ENCODE measurements around the gene HTD2. TPM values are rescaled to one million over a fixed set of nuclear protein-coding genes. Genes with fewer than 3 reads are reported as not detected.

HTD2 gene
- total and polyA plus RNA-seq, 2 donors (not counting 3 experiments of a cell fraction or from before 2014, with no cell fraction given): 8.2 to 10.3 TPM

GRCh38 chr3:58357402-58357801 lies 51.1 kb downstream of the HTD2 start:
- H4K20me1 ChIP-seq (replicated peaks; ENCODE audit: control insufficient read depth, extremely low read depth, insufficient read depth, low read length): no peaks in the 10 kb centered on the region
- no TSS peak for BruUV-seq (replicated peaks)
- intact Hi-C loops (cut with micrococcal nuclease) (no loop called here), dilution Hi-C loops (cut with MboI; ENCODE audit: extremely low pct_ligation_motif_present, low sequenced_read_pairs) (no loop called here)
- DNase-seq (ENCODE audit: low read depth, low spot score) (no peak), FAIRE-seq (no peak)
- no peaks in the 10 kb centered on the region for H3K9me3 ChIP-seq (replicated peaks; ENCODE audit: control insufficient read depth, insufficient read depth, low read length)
- no peaks in the 10 kb centered on the region for H3K36me3 ChIP-seq (ENCODE audit: control insufficient read depth in 2 of 2, extremely low read depth in 1 of 2, insufficient read depth in 2 of 2, low read length in 2 of 2)
- no peaks in the 10 kb centered on the region for H3K9me1 ChIP-seq (replicated peaks; ENCODE audit: control insufficient read depth, extremely low read depth, insufficient read depth, low read length)
- H3K27ac ChIP-seq (ENCODE audit: insufficient read depth, low read depth, low read length): no peak overlapping the region
- H3K27me3 ChIP-seq (ENCODE audit: control insufficient read depth in 2 of 2, insufficient read depth in 2 of 2, low read length in 2 of 2): no peaks in the 10 kb centered on the region
- no peak overlapping the region for H3K4me3 ChIP-seq (replicated peaks in 1 of 3; ENCODE audit: insufficient read depth in 1 of 3, low read depth in 1 of 3, low read length in 3 of 3)
- no peak overlapping the region for H3K9ac ChIP-seq (replicated peaks; ENCODE audit: extremely low read depth, insufficient read depth, low read length)
- H2AFZ ChIP-seq (ENCODE audit: low read depth, low read length): no peak overlapping the region
- no peaks in the 10 kb centered on the region for H3K79me2 ChIP-seq (ENCODE audit: control insufficient read depth, insufficient read depth, low read length)
- ChIA-PET POLR2A (no interaction called here), CTCF (no interaction called here)
- no peak overlapping the region for H3K4me2 ChIP-seq (ENCODE audit: insufficient read depth, low read length)
- TF ChIP-seq MAX (IDR thresholded peaks at IDR 0.05; ENCODE audit: insufficient read depth, insufficient read length): no peak
- no peak for TF ChIP-seq JUN (IDR thresholded peaks at IDR 0.05; ENCODE audit: borderline replicate concordance, insufficient read depth, insufficient read length, low read depth)
- TF ChIP-seq EZH2 (IDR thresholded peaks at IDR 0.05; ENCODE audit: borderline replicate concordance, low read depth, low read length, severe bottlenecking): no peak
- TF ChIP-seq FOS (IDR thresholded peaks at IDR 0.05; ENCODE audit: borderline replicate concordance, insufficient read depth, low read length): no peak
- TF ChIP-seq GATA2 (IDR thresholded peaks at IDR 0.05; ENCODE audit: insufficient read depth, insufficient read length, low read depth, low read length): no peak
- TF ChIP-seq MYC (IDR thresholded peaks at IDR 0.05; ENCODE audit: low read depth, low read length): no peak
- no peaks in the 10 kb centered on the region for H3K4me1 ChIP-seq (ENCODE audit: control insufficient read depth, extremely low read depth, insufficient read depth, low read length)

GRCh38 chr3:58358092-58358491 lies 51.8 kb downstream of the HTD2 start:
- Histone ChIP-seq H3K79me2 (ENCODE audit: control insufficient read depth, insufficient read depth, low read length) (no peaks in the 10 kb centered on the region), H3K4me2 (ENCODE audit: insufficient read depth, low read length) (no peak overlapping the region), H3K4me3 (replicated peaks in 1 of 3; ENCODE audit: insufficient read depth in 1 of 3, low read depth in 1 of 3, low read length in 3 of 3) (no peak overlapping the region), H3K4me1 (ENCODE audit: control insufficient read depth, extremely low read depth, insufficient read depth, low read length) (no peaks in the 10 kb centered on the region), H3K9me3 (replicated peaks; ENCODE audit: control insufficient read depth, insufficient read depth, low read length) (no peaks in the 10 kb centered on the region), H3K27me3 (ENCODE audit: control insufficient read depth in 2 of 2, insufficient read depth in 2 of 2, low read length in 2 of 2) (no peaks in the 10 kb centered on the region), H3K36me3 (ENCODE audit: control insufficient read depth in 2 of 2, extremely low read depth in 1 of 2, insufficient read depth in 2 of 2, low read length in 2 of 2) (no peaks in the 10 kb centered on the region), H3K27ac (ENCODE audit: insufficient read depth, low read depth, low read length) (no peak overlapping the region), H3K9ac (replicated peaks; ENCODE audit: extremely low read depth, insufficient read depth, low read length) (no peak overlapping the region), H2AFZ (ENCODE audit: low read depth, low read length) (no peak overlapping the region), H3K9me1 (replicated peaks; ENCODE audit: control insufficient read depth, extremely low read depth, insufficient read depth, low read length) (no peaks in the 10 kb centered on the region), H4K20me1 (replicated peaks; ENCODE audit: control insufficient read depth, extremely low read depth, insufficient read depth, low read length) (no peaks in the 10 kb centered on the region)
- intact Hi-C loops (cut with micrococcal nuclease) (no loop called here), dilution Hi-C loops (cut with MboI; ENCODE audit: extremely low pct_ligation_motif_present, low sequenced_read_pairs) (no loop called here)
- POLR2A ChIA-PET: no interaction called here
- no TSS peak for BruUV-seq (replicated peaks)
- CTCF ChIA-PET: no interaction called here
- no peak for FAIRE-seq
- no peak for TF ChIP-seq EZH2 (IDR thresholded peaks at IDR 0.05; ENCODE audit: borderline replicate concordance, low read depth, low read length, severe bottlenecking)
- no peak for TF ChIP-seq FOS (IDR thresholded peaks at IDR 0.05; ENCODE audit: borderline replicate concordance, insufficient read depth, low read length)
- TF ChIP-seq GATA2 (IDR thresholded peaks at IDR 0.05; ENCODE audit: insufficient read depth, insufficient read length, low read depth, low read length): no peak
- TF ChIP-seq POLR2AphosphoS5 (IDR thresholded peaks at IDR 0.05; ENCODE audit: insufficient read depth, low read depth, low read length): no peak
- TF ChIP-seq CTCF (IDR thresholded peaks at IDR 0.05; ENCODE audit: extremely low read depth in 1 of 2, insufficient read depth in 1 of 2, low read depth in 1 of 2, low read length in 2 of 2): no peak
- TF ChIP-seq POLR2A (IDR thresholded peaks at IDR 0.05; ENCODE audit: low read depth, low read length): no peak
- TF ChIP-seq MYC (IDR thresholded peaks at IDR 0.05; ENCODE audit: low read depth, low read length): no peak
- TF ChIP-seq MAX (IDR thresholded peaks at IDR 0.05; ENCODE audit: insufficient read depth, insufficient read length): no peak
- TF ChIP-seq JUN (IDR thresholded peaks at IDR 0.05; ENCODE audit: borderline replicate concordance, insufficient read depth, insufficient read length, low read depth): no peak
- DNase-seq (ENCODE audit: low read depth, low spot score): no peak

Data from endothelial cell of umbilical vein (primary cell).